GM18511 (cell line): ENCODE data around the gene PROKR1.
"Not testable (repeated sequence)": the region's sequence is repeated elsewhere in the genome, so short reads cannot be mapped to it uniquely, and the experiment has no call there.

Experiments used
- ATAC-seq: cut with Tn5 transposase; IDR thresholded peaks from one replicate; pipeline ENCODE4 v1.9.1; 2021; ENCODE audit warnings: mild to moderate bottlenecking, moderate library complexity; ENCODE audit not compliant: unreplicated experiment

Gene PROKR1

DNA sequence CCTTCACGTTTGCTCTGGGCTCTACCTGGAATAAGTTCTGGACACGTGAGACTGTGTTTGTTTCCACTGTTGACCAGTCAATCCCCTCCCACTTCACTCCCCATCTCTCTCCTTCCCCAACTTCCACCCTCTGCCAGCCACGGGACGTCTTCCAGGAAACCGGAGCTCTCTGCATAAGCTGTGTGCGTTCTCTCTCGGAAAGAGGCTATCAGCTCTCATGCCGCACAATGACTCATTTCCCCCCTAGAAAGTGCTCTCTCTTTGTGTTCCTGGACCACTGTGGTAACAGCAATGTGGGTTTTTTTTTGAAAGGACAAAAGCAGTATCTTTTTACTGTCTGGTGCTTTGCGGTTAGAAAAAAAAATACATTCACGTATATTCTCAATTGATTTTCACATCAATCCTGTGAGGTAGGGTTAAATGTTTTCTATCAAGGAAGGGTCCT is 10.2 kb downstream of the PROKR1 start:
- ATAC-seq, result peak; percentile 80

DNA sequence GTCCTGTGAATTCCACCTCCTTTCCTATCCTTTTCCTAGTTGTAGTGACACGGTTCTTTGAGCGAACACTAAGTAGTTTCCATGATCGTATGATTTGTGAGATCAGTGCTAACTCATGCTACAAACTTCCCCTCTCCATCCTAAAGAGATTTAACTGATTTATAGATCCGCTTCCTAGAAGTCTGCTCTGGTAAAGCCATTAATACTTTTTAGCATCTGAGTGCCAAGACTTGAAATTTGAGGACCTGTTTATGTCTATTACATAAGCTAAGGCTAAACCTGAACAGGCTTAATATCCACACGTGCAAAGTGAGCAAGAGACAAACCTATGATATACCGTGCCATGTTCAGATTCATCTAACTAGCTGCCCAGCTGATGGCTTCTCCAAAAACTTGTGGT is 14.9 kb downstream of the PROKR1 start:
- no peak for ATAC-seq

DNA sequence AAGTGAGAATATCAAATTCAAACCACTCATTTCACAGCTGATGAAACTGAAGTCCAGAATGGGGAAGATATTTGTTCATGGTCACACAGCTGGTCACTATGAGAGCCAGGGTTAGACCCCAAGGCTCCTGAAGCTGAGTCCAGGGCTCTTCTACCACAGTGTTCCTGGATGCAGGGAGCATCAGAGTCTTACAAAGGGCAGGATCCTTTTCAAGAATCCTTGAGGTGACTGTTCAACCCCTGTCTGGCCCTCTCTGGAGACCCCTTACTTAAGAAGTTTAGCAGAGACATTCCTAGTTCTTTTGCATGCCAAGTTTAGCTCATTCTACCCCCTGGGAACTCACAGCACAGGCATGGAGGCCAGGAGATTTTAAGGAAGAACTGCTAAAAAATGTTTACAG is 15.7 kb downstream of the PROKR1 start:
- ATAC-seq, result no peak

DNA sequence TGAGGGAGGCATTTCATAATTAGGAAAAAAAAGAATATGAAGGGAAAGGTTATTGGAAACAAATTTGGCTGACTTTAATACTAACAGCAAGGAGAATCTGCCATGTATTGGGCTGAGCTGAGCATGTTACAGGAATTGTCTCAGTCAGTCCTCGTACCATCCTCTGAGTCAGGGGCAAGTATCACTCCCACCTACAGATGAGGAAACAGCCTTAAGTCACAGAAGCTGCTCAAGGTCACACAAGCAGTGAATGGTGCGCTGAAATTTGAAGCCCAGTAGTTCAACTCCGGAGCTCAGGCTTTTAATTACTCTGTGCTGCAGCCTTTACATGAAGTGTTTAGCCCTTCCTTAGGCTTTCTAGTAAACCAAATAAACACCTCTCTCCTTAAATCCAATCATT is 17.3 kb downstream of the PROKR1 start:
- ATAC-seq, result no peak

DNA sequence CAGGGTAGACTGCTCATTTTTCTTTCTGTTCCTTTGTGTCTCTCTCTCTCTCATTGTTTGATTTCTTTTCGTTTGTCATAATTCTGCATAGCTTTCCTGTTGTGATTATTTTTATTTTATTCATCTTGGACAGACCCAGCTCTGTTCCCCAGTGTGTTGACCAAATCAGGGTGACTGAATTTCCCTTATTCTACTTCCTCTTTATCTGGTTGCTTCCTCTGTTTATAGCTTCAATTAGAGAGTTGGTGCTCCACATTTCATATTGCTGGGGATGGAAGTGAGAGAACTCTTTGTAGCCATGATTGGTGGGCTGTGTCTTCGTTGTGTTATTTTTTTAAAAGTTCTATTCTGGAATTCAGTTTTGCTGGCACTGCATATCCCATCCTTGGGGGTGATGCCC is 19.1 kb downstream of the PROKR1 start:
- ATAC-seq, result no peak

DNA sequence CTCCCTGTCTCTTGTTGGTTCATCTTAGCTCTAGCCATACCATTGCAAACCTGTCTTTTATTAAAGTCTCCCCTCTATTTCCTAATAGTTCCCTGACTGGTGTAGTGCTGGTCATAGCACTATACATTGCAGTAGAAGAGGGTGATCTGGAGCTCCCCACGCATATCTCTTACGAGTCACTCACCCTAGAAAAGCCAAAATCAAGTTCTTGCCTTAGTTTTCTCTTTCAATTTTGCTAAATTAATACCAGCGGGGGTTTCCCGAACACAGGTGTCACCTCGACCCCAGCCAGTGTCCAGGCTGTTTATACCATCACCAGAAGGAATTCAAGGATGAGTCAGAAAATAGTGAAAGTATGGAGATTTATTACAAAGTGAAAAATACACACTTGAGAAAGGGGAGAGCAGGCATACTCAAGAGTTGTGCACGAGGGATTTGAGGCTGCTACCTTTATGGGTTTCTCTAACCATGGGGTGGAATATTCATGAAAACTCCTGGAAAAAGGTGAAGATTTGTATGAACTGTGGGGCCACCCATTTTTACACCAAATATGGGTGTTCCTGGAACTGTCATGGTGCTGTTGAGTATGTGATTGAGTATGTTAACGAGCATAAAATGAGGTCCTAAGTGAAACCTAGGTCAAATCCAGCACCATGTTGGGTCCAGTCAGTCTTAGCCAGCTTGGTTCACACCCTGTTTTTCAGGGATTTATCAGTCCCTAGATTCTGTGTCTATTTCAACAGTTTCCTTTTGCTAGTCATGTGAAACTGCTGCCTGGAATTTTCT is 20.2 kb downstream of the PROKR1 start:
- ATAC-seq, result no peak

DNA sequence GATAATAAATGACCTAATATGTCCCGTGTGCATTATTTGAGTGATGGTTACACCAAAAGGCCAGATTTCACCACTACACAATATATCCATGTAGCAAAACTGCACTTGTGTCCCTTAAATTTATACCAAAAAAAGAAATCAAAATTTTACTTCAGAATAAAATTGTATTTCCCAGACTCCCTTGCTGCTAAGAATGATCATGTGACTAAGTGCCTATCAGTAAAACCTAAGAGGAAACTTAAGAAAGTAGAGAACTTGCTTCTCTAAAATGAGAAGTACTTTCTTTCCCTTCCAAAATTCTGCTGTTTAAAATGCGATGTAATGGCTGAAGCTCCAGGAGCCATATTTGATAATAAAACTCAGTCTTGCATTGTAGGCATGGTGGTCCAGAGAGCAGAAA is 24.0 kb downstream of the PROKR1 start:
- no peak for ATAC-seq

DNA sequence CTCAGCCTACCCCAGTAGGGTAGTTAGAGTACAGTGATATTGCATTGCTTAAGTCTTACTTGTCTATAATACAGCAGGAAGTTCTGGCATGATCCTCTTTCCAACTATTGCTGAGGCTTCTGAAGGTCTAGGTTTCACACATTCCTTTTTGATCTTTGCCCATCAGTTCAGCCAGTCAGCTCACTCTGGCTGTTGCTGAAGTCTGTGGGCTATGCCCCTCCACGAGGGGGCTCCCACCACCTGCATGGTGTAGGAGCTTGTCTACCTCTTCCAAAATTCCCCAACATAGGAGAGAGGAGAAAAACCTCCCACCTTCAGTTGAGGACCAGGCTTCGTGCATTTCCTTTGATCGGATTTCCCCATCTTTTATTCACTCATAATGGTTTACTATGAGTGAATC is 26.3 kb downstream of the PROKR1 start:
- no peak for ATAC-seq

DNA sequence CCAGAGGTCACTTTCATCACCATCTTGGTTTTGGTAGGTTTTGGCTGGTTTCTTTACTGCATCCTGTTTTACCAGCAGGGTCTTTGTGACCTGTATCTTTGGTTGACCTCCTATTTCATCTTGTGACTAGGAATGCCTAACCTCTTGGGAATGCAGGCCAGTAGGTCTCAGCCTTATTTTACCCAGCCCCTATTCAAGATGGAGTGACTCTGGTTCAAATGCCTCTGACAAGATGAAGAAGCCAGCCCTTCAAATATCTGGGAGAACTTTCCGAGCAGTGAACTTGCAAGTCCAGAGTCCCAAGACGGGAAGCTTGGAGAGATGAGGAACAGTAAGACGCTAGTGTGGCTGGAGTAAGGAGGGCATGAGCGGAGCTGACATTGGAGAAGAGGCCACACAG is 28.6 kb downstream of the PROKR1 start:
- ATAC-seq, result no peak

DNA sequence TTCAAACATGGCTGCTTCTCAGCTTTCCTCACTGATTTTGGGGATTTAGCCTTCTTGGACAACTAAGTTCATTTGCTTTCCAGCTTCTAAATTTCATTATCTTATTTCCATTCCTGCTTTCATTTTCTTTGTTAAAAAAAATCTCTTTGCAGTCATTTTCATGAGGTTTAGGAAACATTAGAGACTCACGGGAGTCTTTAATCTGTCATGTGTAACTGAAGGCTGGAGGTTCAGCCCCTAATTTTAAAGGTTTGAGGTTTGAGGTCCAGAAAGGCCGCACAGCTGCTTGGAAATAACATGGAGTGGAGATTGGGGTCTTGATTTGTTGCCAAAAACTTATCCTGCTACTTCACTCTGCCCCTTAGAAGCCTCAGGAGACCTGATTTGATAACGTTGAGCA is 30.3 kb downstream of the PROKR1 start:
- no peak for ATAC-seq

DNA sequence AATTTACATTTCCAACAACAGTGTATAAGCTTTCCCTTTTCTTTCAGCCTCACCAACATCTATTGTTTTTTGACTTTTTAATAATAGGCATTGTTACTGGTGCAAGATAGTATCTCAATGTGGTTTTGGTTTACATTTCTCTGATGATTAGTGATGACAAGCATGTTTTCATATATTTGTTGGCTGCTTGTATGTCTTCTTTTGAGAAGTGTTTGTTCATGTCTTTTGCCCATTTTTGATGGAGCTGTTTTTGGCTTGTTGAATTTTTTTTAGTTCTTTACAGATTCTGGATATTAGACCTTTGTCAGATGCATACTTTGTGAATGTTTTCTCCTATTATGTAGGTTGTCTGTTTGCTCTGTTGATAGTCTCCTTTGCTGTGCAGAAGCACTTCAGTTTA is 32.1 kb downstream of the PROKR1 start:
- no peak for ATAC-seq

DNA sequence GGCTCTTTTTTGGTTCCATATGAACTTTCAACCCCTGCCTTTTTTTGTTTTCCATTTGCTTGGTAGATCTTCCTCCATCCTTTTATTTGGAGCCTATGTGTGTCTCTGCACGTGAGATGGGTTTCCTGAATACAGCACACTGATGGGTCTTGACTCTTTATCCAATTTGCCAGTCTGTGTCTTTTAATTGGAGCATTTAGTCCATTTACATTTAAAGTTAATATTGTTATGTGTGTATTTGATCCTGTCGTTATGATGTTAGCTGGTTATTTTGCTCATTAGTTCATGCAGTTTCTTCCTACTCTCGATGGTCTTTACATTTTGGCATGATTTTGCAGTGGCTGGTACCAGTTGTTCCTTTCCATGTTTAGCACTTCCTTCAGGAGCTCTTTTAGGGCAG is 34.5 kb downstream of the PROKR1 start:
- not testable (repeated sequence) for ATAC-seq

DNA sequence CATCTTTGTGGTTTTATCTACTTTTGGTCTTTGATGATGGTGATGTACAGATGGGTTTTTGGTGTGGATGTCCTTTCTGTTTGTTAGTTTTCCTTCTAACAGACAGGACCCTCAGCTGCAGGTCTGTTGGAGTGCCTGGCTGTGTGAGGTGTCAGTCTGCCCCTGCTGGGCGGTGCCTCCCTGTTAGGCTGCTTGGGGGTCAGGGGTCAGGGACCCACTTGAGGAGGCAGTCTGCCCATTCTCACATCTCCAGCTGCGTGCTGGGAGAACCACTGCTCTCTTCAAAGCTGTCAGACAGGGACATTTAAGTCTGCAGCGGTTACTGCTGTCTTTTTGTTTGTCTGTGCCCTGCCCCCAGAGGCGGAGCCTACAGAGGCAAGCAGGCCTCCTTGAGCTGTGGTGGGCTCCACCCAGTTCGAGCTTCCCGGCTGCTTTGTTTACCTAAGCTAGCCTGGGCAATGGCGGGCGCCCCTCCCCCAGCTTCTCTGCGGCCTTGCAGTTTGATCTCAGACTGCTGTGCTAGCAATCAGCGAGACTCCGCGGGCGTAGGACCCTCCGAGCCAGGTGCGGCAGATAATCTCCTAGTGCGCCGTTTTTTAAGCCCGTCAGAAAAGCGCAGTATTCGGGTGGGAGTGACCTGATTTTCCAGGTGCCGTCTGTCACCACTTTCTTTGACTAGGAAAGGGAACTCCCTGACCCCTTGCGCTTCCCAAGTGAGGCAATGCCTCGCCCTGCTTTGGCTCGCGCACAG is 36.0 kb downstream of the PROKR1 start:
- ATAC-seq, result not testable (repeated sequence)

DNA sequence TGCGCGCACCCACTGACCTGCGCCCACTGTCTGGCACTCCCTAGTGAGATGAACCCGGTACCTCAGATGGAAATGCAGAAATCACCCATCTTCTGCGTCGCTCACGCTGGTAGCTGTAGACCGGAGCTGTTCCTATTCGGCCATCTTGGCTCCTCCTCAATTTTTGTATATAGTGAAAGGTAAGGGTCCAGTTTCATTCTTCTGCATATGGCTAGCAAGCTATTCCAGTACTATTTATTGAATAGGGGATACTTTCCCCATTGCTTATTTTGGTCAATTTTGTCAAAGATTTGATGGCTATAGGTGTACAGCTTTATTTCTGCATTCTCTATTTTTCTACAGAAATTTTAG is 36.5 kb downstream of the PROKR1 start:
- ATAC-seq, result not testable (repeated sequence)

DNA sequence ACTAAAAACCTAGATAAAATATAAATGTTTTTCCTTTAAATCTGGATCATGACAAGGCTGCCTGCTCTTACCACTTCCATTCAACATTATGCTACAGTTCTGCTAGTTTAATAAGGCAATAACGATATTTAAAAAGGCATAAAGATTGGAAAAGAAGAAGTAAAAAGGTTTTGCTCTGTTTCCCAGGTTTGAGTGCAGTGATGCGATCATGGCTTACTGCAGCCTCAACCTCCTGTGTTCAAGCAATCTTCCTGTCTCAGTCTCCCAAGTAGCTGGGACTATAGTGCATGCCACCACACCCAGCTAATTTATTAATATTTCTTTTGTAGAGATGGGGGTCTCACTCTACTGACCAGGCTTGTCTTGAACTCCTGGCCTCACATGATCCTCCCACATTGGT is 40.8 kb downstream of the PROKR1 start:
- ATAC-seq, result no peak

DNA sequence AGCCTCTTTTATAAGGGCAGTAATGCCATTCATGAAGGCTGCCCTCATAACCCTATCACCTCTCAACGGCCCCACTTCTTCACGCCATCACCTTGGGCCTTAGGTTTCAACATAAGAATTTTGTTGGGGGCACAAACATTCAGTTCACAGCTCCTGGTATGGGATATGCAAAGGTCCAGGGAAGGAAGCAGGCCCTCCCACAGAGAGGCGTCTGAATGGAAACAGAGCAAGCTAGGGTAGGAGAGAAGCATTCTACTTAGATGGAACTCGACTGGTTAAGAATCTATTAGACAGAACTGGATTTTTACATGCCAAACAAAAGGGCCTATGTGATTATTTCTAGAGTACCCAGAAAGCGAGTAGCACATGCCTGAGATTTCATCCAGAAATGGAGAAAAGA is 42.8 kb downstream of the PROKR1 start:
- no peak for ATAC-seq

DNA sequence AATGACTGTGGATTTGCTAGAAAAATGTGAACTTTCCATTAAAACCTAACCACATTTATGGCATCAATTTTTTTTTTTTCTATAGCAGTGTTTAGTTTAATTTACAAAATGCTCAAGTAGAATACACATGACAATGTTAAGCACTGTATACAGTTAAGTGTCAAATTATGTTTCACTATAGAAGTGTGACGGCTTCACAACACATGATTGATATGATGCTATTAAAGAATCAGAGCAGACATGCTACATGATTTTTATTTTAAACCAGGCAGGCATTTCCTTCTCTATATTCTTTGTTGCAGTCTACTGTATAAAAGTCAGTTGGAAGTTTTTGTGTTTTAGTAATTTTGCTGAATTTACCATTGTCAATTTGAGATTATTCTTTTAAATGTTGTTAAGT is 43.6 kb downstream of the PROKR1 start:
- no peak for ATAC-seq

DNA sequence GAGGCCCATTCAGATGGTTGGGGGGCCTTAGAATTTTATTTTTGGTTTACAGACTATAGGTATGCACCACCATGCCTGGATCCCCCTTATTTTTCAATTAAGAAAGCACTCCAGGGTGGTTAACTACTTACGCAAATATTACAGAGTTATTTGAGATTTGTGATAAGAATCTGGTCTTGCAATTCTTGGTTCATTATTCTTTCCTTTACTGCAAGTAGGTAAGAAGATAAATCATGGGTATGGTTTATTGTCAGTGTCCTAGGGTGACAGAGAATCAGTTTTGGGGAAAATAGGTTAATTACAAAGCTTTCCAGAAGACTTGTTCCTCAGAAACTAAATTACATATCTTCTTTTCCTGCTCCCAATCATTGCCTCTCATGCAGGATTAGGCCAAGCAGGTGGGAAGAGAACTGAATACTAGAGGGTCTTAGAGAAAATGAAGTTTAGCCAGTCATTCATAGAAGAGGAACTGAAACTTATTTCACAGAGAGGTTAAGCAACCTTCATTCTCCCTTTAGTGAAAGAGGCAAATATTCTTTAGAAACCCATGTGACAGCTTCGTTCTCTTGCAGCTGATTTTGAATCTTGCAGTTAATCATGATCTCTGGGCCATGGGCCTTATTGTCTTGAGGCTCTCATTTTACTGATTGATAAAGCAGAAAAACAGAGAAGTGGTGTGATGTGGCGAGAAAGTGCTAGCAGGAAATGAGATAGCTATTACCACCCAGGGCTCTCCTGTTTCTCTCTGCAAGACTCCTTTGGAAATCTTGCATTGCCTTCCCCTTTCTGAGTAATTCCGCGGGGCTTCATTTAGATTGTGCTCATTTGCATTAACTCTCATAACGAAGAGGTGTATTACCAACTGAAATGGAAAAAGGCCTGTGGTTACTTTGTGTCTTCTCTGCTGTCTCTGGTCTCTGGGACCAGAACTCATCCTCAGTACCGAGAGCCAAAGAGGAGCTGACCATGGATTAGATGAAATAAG is 46.5 kb downstream of the PROKR1 start:
- peak; percentile 94 for ATAC-seq

DNA sequence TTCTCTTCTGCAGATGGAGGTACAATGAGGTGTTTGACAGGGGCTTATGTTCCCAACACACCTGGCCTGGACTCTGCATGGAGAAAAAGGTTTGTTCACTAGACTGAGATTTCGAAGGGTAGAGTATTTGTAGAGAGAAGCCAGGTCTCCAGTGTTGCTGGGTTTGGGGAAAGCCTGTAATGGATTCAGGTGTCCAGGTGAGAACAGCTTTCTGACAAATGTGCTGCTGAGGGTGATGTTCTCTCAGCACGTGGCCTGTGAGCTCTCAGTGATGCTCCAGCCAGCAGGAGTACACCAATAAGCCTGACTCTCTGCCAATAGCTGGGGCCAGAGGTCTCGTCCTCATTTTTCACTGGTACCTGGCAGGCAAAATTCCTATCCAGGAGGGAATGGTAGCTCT is 47.5 kb downstream of the PROKR1 start:
- no peak for ATAC-seq

DNA sequence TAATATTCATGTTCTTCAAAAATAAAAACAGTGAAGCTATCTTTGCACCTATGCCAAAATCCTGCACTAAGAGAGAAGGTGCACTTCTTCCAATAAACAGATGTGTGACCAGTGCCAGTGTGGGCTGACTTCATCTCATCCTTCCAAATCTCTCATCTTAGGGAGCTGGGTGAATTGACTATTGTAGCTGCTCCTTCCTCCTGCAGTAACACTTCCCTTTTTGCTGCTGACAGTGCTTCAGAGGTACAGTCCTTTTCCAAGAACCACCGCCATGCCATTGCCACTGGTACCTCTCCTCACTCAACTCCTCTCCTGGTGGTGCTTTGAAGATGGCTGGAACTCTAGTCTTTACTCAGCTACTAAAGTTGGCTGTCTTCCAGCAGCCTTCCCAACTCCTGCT is 49.1 kb downstream of the PROKR1 start:
- ATAC-seq, result no peak

DNA sequence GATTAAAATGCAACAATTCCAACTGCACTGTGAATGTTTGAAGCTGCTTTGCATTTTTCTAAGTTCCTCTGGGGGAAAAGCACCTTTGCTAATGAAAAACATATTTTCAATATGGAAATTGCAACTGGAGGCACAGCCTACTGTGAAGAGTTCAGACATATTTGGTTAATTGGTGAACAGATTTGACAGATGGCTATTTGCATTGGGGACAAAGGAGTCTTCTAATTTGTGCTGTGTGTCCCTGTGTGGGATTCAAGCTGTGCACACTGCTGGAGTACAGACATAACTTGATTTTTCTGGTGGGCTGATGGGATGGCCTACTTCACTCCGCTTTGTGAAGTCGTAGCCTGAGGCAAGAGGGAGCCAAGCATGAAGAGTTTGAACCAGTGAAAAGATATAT is 50.6 kb downstream of the PROKR1 start:
- no peak for ATAC-seq
